Activated gamma-delta T cell treated with Interleukin-2 at 50 U/mL for 16 hours (primary cell): ENCODE data around the gene RNF224.
A peak's percentile ranks its signal among the peaks of the same experiment; 100 is the strongest.
"Not testable (repeated sequence)": the region's sequence is repeated elsewhere in the genome, so short reads cannot be mapped to it uniquely, and the experiment has no call there.

Source experiments
- DNase-seq: peaks from one replicate; pipeline ENCODE4 v3.0.0-alpha.2; 2020

The RNF224 gene

DNA sequence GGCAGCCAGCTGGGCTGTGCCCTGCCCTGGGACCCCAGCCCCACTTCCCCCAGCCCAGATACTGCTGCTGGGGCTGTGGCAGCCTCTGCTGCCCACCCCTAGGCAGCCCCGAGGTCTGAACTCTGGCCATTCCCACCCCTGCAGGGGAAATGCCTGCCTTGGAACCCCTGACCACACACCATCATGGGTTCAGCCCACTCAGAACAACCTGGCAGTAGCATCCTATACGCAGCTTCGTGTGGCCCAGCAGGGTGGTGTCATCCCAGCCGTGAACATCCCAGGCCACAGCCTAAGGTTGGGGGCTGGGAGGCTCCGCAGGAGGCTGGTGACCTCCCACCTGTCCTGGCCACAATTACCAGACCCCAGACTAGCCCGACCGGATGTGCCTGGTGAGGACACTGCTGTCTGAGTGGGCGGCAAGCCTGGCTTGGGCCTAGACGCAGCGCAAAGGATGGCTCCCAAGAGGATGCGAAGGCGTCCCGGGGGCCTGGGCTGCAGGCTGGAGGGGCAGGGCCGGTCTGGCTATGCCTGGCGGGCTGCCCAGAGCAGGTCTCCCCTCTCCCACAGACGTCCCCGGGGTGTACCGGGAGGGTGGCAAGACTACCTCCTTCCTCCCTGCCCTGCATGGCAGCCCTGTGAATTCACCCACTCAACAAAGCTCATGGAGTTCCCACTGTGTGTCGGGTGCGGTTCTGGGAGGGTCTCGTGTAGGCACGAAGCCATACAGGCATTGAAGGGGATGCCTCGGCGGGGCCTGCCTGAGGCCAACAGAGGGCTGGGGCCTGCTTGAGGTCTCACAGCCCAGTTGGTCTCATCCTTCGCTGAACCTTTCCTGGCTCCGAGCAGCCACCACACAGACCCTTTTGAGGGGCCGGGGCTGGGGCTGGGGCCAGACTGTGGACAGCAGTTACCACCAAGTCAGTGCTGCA, 1.9 kb downstream of the RNF224 start:
- no peak for DNase-seq

DNA sequence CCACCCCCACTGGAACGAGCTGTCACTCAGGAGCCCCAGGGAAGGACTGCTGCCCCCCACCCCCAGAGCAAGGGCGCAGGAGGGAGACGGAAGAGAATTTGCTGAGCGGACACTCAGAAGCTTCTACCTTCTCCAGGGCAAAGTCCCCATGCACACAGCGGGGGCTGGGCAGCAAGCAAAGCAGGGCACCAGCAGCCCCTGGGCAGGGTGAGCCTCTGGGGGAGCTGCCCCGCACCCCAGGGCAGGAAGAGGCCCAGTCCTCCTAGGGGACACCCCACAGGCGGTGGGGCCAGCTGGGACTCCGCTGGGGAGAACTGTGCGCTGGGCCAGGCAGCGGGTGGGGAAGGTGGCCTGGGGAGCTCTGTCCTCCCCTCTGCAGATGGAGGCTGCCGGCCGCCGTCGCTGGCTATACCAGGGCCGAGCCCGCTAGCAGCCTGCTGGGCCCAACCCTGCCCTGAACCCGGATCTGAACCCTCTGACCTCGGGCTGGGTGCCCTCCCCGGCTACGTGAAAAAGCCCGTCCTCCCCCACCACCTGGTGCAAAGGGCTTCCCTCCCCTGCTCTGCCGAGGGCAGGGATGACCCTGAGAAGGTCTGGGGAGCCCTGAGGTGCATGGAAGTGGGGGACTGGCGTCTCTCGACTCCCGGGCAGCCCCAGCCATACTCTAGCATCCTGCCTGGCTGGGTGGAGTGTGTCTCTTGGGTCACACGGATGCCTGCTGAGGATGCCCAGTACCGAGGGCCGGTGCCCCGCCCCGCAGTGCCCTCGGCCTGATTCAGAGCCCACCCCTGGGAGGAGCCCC, 2.8 kb downstream of the RNF224 start:
- DNase-seq = no peak

DNA sequence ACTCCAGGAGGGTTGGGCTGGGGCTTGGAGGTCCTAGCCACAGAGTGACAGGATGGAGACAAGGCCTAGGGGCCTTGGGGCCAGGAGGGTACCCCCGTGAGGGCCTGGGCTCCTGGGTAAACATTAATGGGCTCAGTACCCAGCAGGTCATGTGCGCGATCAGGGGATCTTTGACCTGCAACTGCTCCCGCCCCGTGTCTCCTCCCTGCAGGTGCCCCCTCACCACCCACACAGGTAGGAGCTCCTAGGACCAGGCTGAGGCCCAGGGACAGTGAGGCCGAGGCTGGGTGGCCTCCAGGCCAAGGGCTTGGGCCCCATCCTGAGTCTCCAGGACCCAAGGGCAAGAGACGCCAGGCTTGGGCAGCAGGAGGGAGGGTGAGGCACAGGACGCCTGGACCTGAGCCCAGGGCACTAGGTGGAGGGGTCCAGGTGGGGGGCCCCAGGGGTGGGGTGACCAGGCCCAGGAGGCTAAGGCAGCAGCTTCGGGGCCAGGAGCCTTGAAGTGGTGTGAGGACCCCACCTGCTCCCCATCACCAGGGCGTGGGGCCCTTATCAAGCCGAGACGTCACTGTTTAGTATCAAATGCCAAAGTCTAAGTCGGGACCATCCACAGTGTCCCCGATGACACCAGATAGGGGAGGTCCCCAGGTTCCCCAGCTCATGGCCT, 3.5 kb downstream of the RNF224 start, which contains the start of gene SLC34A3:
SLC34A3 (plus strand) TSS at position 197 of the 667 bp plus-strand sequence. CDS start 802 bp downstream, outside the sequence.
- no peak for DNase-seq

DNA sequence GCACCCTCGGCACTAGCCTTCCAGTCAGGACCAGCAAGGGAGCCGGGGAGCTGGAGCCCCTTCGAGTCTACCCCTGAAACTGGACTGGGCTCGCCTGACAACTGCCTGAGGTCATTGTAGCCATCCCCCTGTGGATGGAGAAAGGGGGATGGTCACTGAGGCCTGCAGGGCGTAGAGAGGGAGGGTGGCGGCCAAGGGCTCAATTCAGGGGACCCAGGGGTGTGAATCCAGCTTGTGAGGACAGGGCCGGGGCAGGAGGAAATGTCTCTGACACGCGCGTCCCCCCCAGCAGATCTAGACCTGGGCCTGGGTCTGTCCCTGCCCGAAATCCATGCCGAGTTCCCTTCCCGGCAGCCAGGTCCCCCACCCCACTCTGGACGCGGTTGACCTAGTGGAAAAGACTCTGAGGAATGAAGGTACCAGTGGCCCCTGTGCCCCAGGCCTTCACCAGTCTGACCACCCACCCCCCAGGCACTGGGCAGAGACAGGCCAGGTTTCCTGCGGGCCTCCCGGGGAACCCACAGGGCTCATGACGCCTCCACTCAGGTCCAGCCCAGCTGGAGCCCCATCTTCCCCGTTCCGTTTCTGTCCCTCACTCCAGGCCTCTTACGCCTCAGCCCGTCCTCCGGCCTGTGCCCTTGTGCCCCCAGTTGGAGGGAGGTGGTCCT, 4.2 kb downstream of the RNF224 start:
- no peak for DNase-seq

DNA sequence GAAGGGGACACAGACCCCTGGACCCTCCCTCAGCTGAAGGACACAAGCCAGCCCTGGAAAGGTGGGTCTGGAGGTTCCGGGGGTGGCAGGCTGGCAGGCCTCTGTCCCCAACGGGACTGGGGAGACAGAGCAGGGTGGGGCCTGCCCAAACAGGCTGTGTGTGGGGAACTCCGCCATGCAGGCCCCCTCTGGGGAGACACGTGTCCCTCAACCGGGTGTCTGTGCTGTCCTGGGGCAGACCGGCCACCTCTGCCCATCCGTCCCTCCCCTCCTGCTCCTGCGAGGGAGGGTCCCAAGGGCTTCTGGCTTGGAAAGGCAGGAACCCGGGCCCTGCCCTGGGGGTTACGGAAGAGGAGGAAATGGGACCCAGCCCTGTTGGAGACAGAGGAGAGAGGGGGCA, 4.8 kb downstream of the RNF224 start:
- no peak for DNase-seq

DNA sequence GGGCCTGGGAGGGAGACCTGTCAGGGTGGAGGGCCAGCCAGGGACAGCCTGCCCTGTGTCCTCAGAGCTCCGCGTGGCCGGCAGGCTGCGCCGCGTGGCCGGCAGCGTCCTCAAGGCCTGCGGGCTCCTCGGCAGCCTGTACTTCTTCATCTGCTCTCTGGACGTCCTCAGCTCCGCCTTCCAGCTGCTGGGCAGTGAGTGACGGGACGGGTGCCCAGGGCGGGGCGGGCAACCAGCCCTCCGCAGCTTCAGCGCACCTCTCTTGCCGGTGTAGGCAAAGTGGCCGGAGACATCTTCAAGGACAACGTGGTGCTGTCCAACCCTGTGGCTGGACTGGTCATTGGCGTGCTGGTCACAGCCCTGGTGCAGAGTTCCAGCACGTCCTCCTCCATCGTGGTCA, 5.2 kb downstream of the RNF224 start:
- no peak for DNase-seq

DNA sequence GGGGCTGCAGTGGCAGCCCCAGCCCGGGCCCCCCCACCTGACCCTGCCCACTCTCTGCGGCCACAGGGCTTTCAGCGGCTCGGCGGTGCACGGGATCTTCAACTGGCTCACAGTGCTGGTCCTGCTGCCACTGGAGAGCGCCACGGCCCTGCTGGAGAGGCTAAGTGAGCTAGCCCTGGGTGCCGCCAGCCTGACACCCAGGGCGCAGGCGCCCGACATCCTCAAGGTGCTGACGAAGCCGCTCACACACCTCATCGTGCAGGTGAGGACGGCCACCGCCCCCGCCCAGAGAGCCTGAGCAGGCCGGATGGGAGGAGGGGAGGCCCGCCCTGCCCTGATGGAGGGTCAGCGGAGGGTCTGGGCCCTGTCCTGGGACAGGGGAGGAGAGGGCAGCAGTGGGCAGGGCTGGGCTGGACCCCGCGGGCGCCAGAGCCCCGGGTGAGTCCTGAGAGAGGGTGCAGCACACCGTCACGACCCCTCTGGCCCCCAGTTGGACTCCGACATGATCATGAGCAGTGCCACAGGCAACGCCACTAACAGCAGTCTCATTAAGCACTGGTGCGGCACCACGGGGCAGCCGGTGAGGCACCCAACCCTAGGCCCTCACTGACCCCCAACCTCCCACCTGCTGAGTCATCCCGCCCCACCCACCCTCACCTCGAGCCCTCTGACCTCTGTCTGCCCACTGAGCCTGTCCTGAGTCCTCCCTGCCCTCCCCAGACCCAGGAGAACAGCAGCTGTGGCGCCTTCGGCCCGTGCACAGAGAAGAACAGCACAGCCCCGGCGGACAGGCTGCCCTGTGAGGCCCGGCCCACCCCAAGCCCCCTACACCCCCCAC, 6.1 kb downstream of the RNF224 start:
- no peak for DNase-seq

DNA sequence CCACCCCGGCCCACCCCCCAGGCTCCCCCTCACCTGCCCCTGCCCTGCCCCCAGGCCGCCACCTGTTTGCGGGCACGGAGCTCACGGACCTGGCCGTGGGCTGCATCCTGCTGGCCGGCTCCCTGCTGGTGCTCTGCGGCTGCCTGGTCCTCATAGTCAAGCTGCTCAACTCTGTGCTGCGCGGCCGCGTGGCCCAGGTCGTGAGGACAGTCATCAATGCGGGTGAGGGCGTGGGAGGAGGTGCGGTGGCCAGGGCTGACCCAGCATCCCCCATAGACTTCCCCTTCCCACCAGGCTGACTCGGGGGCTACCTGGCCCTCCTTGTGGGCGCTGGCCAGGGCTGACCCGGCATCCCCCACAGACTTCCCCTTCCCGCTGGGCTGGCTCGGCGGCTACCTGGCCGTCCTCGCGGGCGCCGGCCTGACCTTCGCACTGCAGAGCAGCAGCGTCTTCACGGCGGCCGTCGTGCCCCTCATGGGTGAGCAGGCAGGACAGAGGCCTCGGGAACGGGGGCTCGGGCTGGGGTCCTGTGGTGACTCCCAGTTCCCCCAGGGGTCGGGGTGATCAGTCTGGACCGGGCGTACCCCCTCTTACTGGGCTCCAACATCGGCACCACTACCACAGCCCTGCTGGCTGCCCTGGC, 6.9 kb downstream of the RNF224 start:
- no peak for DNase-seq

DNA sequence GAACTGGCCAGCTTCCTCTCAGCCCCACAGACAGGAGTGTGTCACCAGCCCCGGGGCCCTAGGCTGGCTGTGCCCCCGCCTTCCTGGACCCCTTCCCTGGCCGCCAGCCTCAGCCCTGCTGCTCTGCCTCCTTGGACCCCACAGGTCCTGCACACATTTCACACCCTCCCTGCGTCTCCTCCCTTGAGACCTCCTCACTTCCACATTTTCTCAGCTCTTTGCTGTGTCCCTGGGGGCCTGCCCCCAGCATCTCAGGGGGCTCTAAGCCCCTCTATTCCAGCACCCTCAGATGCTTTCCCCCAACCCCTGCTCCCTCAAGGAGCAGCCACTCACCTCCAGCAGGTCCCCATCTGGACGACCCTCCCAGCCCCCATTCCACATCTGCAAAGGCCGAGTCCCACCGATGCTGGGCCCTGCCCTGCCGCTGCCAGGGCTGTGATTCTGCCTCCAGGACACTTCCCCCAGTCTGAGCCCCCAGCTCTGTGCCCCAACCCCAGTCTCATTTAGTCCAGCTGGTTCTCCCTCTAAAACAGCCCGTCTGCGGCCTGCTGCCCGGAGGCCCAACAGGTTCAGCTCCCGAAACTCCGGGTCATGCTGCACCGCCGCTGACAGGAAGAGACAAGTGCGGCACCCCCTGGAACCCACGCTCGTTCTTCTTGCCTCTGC, 7.6 kb downstream of the RNF224 start:
- no peak for DNase-seq

DNA sequence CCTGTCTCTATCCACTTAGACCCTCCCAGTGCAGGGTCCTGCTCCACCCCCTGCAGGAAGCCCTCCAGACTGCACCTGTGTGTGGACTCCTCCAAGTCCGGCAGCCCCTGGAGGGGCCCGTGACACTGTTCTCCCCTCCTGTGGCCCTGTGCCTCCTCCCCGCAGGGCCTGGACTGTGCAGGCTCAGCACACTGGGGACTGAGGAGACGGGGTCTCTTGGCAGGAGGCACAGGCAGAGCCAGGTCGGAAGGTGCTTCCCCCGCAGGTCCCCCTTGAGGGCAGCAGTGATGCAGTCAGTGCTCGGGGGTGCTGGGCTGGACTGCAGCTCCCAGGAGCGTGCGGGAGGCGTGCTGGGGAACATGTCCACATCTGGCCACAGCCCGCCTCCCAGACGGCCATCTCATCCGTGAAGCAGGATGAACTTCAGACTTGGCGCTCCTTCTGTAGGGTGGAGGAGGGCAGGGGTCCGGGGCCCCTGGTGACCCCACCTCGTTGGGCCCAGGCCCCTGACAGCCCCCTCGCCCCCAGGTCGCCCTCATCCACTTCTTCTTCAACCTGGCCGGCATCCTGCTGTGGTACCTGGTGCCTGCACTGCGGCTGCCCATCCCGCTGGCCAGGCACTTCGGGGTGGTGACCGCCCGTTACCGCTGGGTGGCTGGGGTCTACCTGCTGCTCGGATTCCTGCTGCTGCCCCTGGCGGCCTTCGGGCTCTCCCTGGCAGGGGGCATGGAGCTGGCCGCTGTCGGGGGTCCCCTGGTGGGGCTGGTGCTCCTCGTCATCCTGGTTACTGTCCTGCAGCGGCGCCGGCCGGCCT, 8.3 kb downstream of the RNF224 start:
- DNase-seq = no peak

DNA sequence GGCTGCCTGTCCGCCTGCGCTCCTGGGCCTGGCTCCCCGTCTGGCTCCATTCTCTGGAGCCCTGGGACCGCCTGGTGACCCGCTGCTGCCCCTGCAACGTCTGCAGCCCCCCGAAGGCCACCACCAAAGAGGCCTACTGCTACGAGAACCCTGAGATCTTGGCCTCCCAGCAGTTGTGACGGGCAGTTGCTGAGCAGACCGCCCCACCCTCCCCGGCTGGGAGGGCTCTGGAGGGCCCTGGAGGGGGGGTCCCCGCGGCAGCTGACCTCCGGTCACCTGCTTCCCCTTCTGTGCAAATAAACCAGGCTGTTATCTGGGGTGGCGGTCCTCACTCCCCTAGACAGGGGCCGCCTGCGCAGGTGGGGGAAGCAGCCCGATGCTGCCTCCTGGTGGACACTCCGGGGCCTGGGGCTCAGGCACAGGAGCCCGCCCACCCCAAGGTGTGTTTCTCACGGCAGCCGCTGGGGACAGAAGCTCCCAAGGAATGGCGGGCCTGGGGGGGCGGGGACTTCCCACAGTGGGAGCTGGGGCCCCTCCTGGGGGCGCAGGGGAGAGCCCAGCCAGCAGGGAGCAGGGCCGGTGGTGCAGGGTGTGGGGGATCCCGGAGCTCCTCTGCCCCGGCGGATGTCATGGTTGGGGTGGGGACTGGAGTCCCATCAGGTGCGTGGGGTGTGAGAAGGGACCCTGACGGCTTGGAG, 9.1 kb downstream of the RNF224 start:
- peak; percentile 91 for DNase-seq

DNA sequence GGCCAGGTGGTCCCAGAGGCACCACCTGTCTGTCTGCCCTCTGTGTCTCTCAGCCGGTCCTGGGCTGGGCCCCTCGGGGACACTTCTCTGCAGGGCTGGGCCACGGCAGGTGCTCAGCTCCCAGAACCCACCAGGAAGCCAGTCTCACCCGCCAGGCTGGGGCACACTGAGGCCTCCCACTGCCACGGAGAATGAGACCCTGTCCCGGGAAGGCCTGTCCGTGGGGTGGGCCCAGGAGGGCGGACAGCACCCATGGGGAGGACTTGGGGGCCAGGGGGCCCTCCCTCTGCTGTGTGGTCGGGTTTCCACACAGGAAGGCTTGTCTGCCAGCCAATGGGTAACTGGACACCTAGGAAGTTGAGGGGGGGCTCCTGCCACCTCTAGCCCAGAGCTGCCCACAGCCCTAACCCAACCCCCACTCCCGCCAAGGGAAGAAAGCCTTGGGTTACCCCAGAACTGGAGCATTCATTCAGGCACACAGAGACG, 9.7 kb downstream of the RNF224 start:
- DNase-seq = no peak

DNA sequence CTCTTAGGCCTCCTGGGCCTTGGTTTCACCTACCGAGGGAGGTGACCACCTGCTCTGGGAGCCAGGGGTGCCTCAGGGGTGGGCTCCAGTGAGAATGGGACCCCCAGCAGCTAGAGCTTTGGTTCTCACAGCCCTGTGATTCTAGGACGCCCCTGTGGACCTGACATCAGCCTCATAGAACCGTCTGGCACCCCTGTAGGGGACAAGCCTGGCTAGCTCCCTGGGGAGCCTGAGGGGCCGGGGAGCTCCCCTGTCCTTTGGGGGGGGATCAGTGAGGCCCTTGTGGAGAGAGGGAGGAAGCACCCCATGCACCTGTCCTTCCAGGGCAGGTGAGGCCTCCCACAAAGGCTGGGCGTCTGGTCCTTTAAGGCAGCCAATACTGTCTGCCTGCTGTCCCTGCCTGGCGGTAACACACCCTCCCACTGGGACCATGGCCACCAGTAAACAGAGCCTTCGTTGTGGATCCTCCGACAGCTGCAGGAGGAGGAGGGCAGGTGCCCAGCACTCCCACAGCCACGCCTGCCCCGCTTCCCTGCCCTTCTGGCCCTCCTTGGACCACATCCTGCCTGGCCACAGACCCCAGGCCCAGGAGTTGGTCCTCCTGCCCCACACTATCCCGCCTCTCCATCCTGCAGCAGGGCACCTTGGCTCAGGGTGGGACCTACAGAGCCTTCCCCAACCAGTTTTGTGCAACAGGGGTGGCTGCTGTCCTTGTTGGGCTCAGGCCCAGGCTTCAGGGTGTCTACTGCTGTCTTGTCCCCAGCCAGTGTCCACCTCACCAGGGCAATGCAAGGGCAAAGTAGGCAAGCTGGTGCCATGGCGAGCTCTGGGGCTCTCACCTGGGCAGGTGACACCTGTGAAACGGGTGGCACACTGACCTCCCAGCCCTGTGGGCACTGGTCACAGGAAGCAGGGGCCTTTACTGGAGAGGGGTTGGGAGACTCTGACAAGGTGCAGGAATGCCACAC, 10.7 kb downstream of the RNF224 start:
- DNase-seq = no peak

DNA sequence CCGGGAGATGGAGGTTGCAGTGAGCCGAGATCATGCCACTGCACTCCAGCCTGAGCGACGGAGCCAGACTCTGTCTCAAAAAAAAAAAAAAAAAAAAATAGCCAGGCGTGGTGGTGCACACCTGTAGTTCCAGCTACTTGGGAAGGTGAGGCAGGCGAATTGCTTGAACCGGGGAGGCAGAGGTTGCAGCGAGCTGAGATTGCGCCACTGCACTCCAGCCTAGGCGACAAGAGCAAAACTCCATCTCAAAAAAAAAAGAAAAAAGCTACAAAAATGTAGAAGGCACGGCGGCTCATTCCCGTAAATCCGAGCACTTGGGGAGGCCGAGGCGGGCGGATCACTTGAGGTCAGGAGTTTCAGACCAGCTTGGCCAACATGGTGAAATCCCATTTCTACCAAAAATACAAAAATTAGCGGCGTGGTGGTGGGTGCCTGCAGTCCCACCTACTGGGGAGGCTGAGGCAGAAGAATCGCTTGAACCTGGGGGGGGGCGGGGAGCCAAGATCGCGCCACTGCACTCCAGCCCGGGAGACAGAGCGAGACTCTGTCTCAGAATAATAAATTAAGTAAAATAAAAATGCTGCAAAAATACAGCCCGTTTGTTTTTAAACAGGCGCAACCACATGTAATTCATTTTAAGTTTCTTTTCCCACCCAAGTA, 12.4 kb downstream of the RNF224 start:
- not testable (repeated sequence) for DNase-seq

DNA sequence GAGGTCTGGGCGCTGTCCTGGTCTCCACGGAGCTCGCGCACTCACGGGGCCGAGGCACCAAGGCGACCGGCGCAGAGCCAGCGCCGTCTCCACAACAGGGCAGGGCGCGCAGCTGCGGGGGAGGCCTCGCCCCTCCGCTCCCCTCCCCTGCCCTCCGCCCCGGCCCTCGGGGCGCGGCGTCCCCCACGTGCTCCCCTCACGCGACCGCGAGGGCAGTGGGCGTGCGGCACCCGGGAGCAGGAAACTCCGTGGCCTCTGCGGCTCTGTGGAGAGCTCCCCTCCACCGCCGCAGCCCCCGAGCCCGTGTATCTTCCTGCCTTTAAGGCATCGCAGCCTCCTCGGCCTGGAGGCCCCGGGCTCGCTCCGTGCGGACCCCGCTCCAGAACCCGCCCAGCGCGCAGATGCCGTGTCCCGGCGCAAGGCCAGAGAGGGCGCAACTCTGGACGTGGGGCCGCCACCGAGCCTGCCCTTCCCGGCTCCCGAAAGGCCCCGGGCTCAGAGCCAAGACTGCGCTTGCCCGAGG, 13.1 kb downstream of the RNF224 start:
- DNase-seq = peak; percentile 66

DNA sequence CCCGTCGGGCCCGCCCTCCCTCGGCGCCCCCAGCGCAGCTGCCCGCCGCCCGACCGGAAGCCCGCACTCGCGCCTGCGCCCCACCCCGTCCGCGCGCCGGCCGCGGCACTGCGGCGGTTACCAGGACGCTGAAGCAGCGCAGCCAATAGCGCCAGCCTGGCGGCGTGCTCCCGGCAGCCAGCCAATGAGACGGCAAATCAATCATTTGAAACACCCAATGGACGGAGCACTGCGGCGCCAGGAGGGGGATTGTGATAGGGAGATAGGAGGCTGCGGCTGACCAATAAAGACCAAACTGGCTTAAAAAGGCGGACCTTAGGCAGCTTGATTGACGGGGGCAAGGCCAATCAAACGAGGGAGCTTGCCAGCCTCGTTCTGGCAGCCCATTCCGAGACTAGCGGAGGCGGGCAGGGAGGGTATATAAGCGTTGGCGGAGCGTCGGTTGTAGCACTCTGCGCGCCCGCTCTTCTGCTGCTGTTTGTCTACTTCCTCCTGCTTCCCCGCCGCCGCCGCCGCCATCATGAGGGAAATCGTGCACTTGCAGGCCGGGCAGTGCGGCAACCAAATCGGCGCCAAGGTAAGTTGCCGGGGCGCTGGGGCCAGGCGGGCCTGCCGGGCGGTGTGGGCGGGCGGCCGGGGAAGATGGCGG, 13.7 kb downstream of the RNF224 start, which contains the start of gene TUBB4B:
TUBB4B (plus strand) TSS at position 447 of the 649 bp plus-strand sequence; CDS start at position 521, 74 bp downstream.
- peak; percentile 98 for DNase-seq
